WTC11 (cell line): Measurements from ENCODE around the gene CAV2. TPM values are rescaled to one million over a fixed set of nuclear protein-coding genes. Genes with fewer than 3 reads are reported as not detected.
A peak's percentile ranks its signal among the peaks of the same experiment; 100 is the strongest.

ENCODE experiments used
- ATF1 ChIP-seq: sonication (generic); formaldehyde crosslinking; IDR thresholded peaks from 2 replicates; pipeline ENCODE4 v1.8.1; 2023; ENCODE audit warnings: mild to moderate bottlenecking, moderate library complexity, missing genetic modification reagents
- EMX1 ChIP-seq: fragments of 250-450 bp; sonication (Bioruptor Pico); IDR thresholded peaks from 2 replicates; pipeline ENCODE4 v1.8.0; 2021; ENCODE audit warnings: mild to moderate bottlenecking
- GABPB1 ChIP-seq: sonication (generic); formaldehyde crosslinking; IDR thresholded peaks from 2 replicates; pipeline ENCODE4 v1.8.1; 2023; ENCODE audit warnings: mild to moderate bottlenecking, missing genetic modification reagents
- HMGA2 ChIP-seq: fragments of 250-450 bp; sonication (Bioruptor Pico); IDR thresholded peaks from 2 replicates; pipeline ENCODE4 v1.4.0; 2021; ENCODE audit warnings: mild to moderate bottlenecking, moderate library complexity
- JAZF1 ChIP-seq: fragments of 250-450 bp; sonication (Bioruptor Pico); IDR thresholded peaks from 2 replicates; pipeline ENCODE4 v1.9.0; 2021; ENCODE audit warnings: moderate library complexity, mild to moderate bottlenecking, inconsistent platforms
- MYBL2 ChIP-seq: sonication (generic); formaldehyde crosslinking; IDR thresholded peaks from 2 replicates; pipeline ENCODE4 v1.8.1; 2023; ENCODE audit warnings: mild to moderate bottlenecking, moderate library complexity, missing genetic modification reagents
- NFE2L1 ChIP-seq: sonication (generic); formaldehyde crosslinking; IDR thresholded peaks from 2 replicates; pipeline ENCODE4 v1.8.1; 2023; ENCODE audit warnings: missing genetic modification reagents
- OVOL2 ChIP-seq: fragments of 250-450 bp; sonication (Bioruptor Pico); IDR thresholded peaks from 2 replicates; pipeline ENCODE4 v1.9.0; 2021; ENCODE audit warnings: mild to moderate bottlenecking, borderline replicate concordance
- PRRX2 ChIP-seq: fragments of 250-450 bp; sonication (Bioruptor Pico); IDR thresholded peaks from 2 replicates; pipeline ENCODE4 v1.8.0; 2021; ENCODE audit warnings: mild to moderate bottlenecking
- RORB ChIP-seq: fragments of 250-450 bp; sonication (Bioruptor Pico); IDR thresholded peaks from 2 replicates; pipeline ENCODE4 v1.9.0; 2021; ENCODE audit warnings: mild to moderate bottlenecking
- SMAD4 ChIP-seq: sonication (generic); formaldehyde crosslinking; IDR thresholded peaks from 2 replicates; pipeline ENCODE4 v1.8.0; 2022; ENCODE audit warnings: mild to moderate bottlenecking, missing genetic modification reagents
- SOX15 ChIP-seq: fragments of 250-450 bp; sonication (Bioruptor Pico); IDR thresholded peaks from 2 replicates; pipeline ENCODE4 v1.9.0; 2021; ENCODE audit warnings: mild to moderate bottlenecking
- SP1 ChIP-seq: sonication (generic); formaldehyde crosslinking; conservative IDR thresholded peaks from 2 replicates; pipeline ENCODE4 v1.8.1; 2022; ENCODE audit warnings: missing genetic modification reagents
- TCF7 ChIP-seq: sonication (generic); formaldehyde crosslinking; IDR thresholded peaks from 2 replicates; pipeline ENCODE4 v1.8.0; 2022; ENCODE audit warnings: mild to moderate bottlenecking, low read depth, missing genetic modification reagents, moderate library complexity
- TEAD1 ChIP-seq: sonication (generic); formaldehyde crosslinking; IDR thresholded peaks from 2 replicates; pipeline ENCODE4 v1.8.0; 2022; ENCODE audit warnings: mild to moderate bottlenecking, missing genetic modification reagents
- TEAD4 ChIP-seq: sonication (generic); formaldehyde crosslinking; IDR thresholded peaks from 2 replicates; pipeline ENCODE4 v1.8.0; 2022; ENCODE audit warnings: mild to moderate bottlenecking, missing genetic modification reagents
- TP53 ChIP-seq: sonication (generic); formaldehyde crosslinking; IDR thresholded peaks from 2 replicates; pipeline ENCODE4 v1.8.1; 2023; ENCODE audit warnings: mild to moderate bottlenecking, missing genetic modification reagents
- ZNF121 ChIP-seq: sonication (generic); formaldehyde crosslinking; IDR thresholded peaks from 2 replicates; pipeline ENCODE4 v1.8.0; 2023; ENCODE audit warnings: missing genetic modification reagents
- ZNF219 ChIP-seq: sonication (generic); formaldehyde crosslinking; IDR thresholded peaks from 2 replicates; pipeline ENCODE4 v1.8.0; 2023; ENCODE audit warnings: missing genetic modification reagents, mild to moderate bottlenecking, borderline replicate concordance
- ZNF232 ChIP-seq: sonication (generic); formaldehyde crosslinking; IDR thresholded peaks from 2 replicates; pipeline ENCODE4 v1.8.0; 2022; ENCODE audit warnings: mild to moderate bottlenecking, missing genetic modification reagents
- ZNF317 ChIP-seq: sonication (generic); formaldehyde crosslinking; IDR thresholded peaks from 2 replicates; pipeline ENCODE4 v1.8.1; 2023; ENCODE audit warnings: low read depth, mild to moderate bottlenecking, moderate library complexity, missing genetic modification reagents, borderline replicate concordance
- ZNF396 ChIP-seq: fragments of 250-450 bp; sonication (Bioruptor Pico); IDR thresholded peaks from 2 replicates; pipeline ENCODE4 v1.8.0; 2021; ENCODE audit warnings: mild to moderate bottlenecking, moderate library complexity, borderline replicate concordance
- ZNF416 ChIP-seq: fragments of 250-450 bp; sonication (Bioruptor Pico); IDR thresholded peaks from 2 replicates; pipeline ENCODE4 v1.9.0; 2021; ENCODE audit warnings: mild to moderate bottlenecking, inconsistent platforms
- total RNA-seq: library from RNA; stranded (reverse); gene quantifications from 3 replicates; pipeline ENCODE4 v1.2.3, GENCODE V29; 2021
- TF ChIP-seq, protein P1 (sequence below): fragments of 250-450 bp; sonication (Bioruptor Pico); IDR thresholded peaks from 2 replicates; pipeline ENCODE4 v1.9.0; 2021; ENCODE audit warnings: mild to moderate bottlenecking
- TF ChIP-seq, protein P2 (sequence below): sonication (generic); formaldehyde crosslinking; IDR thresholded peaks from 2 replicates; pipeline ENCODE4 v1.8.1; 2023; ENCODE audit warnings: mild to moderate bottlenecking, missing genetic modification reagents
- TF ChIP-seq, protein P3 (sequence below): fragments of 250-450 bp; sonication (Bioruptor Pico); IDR thresholded peaks from 2 replicates; pipeline ENCODE4 v1.8.0; 2021; ENCODE audit warnings: mild to moderate bottlenecking
- TF ChIP-seq, protein P4 (sequence below): sonication (generic); formaldehyde crosslinking; IDR thresholded peaks from 2 replicates; pipeline ENCODE4 v1.8.0; 2022; ENCODE audit warnings: missing genetic modification reagents
- TF ChIP-seq, protein P5 (sequence below): sonication (generic); formaldehyde crosslinking; IDR thresholded peaks from 2 replicates; pipeline ENCODE4 v1.8.0; 2022; ENCODE audit warnings: mild to moderate bottlenecking, missing genetic modification reagents
- TF ChIP-seq, protein P6 (sequence below): fragments of 200-600 bp; IDR thresholded peaks from 2 replicates; pipeline ENCODE4 v1.8.0; 2022; ENCODE audit warnings: antibody characterized with exemption
- TF ChIP-seq, protein P7 (sequence below): sonication (generic); formaldehyde crosslinking; IDR thresholded peaks from 2 replicates; pipeline ENCODE4 v1.8.1; 2022; ENCODE audit warnings: low read depth, missing genetic modification reagents, borderline replicate concordance

Gene CAV2
- total RNA-seq, 1 experiment from 2014 or later, result 4.3 TPM

DNA sequence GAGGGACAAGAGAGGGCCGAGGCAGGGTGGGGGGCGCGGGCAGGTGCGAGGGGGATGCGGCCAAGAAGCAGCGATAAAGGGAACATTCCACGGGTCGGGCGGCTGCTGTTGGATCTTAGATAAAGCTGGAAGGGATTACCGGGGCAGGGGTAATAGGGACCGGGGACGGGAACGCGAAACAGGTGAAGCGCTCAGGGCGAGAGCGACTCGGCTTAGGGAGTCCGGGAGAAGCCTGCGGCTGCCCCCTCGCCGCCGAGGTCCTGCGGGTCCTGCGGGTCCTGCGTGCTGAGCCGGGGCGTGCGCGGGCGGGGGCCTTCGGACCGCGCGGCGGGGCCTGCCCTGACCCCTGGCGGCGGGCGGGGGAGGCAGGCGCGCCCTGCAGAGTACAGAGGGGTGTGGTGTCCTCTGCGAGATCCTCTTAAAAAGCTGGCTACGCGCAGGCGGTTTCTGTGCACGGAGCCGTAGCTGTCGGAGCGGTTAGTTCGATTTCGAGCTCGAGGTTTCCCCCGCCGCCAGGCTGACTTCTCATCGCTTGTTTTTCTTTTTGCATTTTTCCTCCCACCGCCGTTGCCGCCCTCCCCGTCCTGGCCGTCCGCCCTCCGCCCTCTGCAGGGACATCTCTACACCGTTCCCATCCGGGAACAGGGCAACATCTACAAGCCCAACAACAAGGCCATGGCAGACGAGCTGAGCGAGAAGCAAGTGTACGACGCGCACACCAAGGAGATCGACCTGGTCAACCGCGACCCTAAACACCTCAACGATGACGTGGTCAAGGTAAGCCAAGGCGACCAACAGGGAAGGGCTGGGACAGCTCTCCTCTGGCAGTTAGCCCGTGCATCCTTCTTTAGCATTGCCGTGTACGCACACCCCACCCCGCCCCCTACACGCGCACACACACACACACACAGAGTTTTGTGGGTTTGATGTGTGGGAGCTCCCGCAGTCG is 26.6 kb downstream of the CAV2 start (continued):
- TF ChIP-seq ZNF121 (CRISPR knock-in tag) (peak; percentile 97), MYBL2 (CRISPR knock-in tag) (no peak), JAZF1 (CRISPR knock-in tag) (no peak), ZNF232 (0 out of 2 replicates have a peak, but pooled peaks have one; percentile 43), SMAD4 (CRISPR knock-in tag) (no peak), TP53 (CRISPR knock-in tag) (no peak), PRRX2 (CRISPR knock-in tag) (no peak), ZNF416 (no peak), HMGA2 (CRISPR knock-in tag) (no peak), RORB (CRISPR knock-in tag) (no peak), SOX15 (CRISPR knock-in tag) (no peak), EMX1 (CRISPR knock-in tag) (no peak), TEAD4 (CRISPR knock-in tag) (no peak), NFE2L1 (CRISPR knock-in tag) (no peak), ZNF219 (CRISPR knock-in tag) (no peak), TEAD1 (CRISPR knock-in tag) (no peak), ZNF396 (CRISPR knock-in tag) (no peak), OVOL2 (CRISPR knock-in tag) (no peak), ATF1 (CRISPR knock-in tag) (no peak), GABPB1 (no peak), SP1 (CRISPR knock-in tag) (no peak), ZNF317 (CRISPR knock-in tag) (no peak), TCF7 (CRISPR knock-in tag) (no peak)
- TF ChIP-seq, protein P1, sequence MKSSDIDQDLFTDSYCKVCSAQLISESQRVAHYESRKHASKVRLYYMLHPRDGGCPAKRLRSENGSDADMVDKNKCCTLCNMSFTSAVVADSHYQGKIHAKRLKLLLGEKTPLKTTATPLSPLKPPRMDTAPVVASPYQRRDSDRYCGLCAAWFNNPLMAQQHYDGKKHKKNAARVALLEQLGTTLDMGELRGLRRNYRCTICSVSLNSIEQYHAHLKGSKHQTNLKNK, result no peak
- TF ChIP-seq, protein P2, sequence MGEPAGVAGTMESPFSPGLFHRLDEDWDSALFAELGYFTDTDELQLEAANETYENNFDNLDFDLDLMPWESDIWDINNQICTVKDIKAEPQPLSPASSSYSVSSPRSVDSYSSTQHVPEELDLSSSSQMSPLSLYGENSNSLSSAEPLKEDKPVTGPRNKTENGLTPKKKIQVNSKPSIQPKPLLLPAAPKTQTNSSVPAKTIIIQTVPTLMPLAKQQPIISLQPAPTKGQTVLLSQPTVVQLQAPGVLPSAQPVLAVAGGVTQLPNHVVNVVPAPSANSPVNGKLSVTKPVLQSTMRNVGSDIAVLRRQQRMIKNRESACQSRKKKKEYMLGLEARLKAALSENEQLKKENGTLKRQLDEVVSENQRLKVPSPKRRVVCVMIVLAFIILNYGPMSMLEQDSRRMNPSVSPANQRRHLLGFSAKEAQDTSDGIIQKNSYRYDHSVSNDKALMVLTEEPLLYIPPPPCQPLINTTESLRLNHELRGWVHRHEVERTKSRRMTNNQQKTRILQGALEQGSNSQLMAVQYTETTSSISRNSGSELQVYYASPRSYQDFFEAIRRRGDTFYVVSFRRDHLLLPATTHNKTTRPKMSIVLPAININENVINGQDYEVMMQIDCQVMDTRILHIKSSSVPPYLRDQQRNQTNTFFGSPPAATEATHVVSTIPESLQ (CRISPR knock-in tag), result no peak
- TF ChIP-seq, protein P3, sequence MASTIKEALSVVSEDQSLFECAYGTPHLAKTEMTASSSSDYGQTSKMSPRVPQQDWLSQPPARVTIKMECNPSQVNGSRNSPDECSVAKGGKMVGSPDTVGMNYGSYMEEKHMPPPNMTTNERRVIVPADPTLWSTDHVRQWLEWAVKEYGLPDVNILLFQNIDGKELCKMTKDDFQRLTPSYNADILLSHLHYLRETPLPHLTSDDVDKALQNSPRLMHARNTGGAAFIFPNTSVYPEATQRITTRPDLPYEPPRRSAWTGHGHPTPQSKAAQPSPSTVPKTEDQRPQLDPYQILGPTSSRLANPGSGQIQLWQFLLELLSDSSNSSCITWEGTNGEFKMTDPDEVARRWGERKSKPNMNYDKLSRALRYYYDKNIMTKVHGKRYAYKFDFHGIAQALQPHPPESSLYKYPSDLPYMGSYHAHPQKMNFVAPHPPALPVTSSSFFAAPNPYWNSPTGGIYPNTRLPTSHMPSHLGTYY (CRISPR knock-in tag), result no peak
- TF ChIP-seq, protein P4, sequence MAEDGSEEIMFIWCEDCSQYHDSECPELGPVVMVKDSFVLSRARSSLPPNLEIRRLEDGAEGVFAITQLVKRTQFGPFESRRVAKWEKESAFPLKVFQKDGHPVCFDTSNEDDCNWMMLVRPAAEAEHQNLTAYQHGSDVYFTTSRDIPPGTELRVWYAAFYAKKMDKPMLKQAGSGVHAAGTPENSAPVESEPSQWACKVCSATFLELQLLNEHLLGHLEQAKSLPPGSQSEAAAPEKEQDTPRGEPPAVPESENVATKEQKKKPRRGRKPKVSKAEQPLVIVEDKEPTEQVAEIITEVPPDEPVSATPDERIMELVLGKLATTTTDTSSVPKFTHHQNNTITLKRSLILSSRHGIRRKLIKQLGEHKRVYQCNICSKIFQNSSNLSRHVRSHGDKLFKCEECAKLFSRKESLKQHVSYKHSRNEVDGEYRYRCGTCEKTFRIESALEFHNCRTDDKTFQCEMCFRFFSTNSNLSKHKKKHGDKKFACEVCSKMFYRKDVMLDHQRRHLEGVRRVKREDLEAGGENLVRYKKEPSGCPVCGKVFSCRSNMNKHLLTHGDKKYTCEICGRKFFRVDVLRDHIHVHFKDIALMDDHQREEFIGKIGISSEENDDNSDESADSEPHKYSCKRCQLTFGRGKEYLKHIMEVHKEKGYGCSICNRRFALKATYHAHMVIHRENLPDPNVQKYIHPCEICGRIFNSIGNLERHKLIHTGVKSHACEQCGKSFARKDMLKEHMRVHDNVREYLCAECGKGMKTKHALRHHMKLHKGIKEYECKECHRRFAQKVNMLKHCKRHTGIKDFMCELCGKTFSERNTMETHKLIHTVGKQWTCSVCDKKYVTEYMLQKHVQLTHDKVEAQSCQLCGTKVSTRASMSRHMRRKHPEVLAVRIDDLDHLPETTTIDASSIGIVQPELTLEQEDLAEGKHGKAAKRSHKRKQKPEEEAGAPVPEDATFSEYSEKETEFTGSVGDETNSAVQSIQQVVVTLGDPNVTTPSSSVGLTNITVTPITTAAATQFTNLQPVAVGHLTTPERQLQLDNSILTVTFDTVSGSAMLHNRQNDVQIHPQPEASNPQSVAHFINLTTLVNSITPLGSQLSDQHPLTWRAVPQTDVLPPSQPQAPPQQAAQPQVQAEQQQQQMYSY, result 0 out of 2 replicates have a peak, but pooled peaks have one; percentile 11
- TF ChIP-seq, protein P5, sequence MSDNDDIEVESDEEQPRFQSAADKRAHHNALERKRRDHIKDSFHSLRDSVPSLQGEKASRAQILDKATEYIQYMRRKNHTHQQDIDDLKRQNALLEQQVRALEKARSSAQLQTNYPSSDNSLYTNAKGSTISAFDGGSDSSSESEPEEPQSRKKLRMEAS (CRISPR knock-in tag), result peak; percentile 18; the same call in 1 of the 2 replicates
- TF ChIP-seq, protein P6, sequence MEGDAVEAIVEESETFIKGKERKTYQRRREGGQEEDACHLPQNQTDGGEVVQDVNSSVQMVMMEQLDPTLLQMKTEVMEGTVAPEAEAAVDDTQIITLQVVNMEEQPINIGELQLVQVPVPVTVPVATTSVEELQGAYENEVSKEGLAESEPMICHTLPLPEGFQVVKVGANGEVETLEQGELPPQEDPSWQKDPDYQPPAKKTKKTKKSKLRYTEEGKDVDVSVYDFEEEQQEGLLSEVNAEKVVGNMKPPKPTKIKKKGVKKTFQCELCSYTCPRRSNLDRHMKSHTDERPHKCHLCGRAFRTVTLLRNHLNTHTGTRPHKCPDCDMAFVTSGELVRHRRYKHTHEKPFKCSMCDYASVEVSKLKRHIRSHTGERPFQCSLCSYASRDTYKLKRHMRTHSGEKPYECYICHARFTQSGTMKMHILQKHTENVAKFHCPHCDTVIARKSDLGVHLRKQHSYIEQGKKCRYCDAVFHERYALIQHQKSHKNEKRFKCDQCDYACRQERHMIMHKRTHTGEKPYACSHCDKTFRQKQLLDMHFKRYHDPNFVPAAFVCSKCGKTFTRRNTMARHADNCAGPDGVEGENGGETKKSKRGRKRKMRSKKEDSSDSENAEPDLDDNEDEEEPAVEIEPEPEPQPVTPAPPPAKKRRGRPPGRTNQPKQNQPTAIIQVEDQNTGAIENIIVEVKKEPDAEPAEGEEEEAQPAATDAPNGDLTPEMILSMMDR, result peak; percentile 82
- TF ChIP-seq, protein P7, sequence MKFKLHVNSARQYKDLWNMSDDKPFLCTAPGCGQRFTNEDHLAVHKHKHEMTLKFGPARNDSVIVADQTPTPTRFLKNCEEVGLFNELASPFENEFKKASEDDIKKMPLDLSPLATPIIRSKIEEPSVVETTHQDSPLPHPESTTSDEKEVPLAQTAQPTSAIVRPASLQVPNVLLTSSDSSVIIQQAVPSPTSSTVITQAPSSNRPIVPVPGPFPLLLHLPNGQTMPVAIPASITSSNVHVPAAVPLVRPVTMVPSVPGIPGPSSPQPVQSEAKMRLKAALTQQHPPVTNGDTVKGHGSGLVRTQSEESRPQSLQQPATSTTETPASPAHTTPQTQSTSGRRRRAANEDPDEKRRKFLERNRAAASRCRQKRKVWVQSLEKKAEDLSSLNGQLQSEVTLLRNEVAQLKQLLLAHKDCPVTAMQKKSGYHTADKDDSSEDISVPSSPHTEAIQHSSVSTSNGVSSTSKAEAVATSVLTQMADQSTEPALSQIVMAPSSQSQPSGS (CRISPR knock-in tag), result no peak
